ENCODE data around the gene SDK1. TPM values are rescaled to one million over a fixed set of nuclear protein-coding genes. Genes with fewer than 3 reads are reported as not detected.
"Not testable (repeated sequence)": the region's sequence is repeated elsewhere in the genome, so short reads cannot be mapped to it uniquely, and the experiment has no call there.

SDK1 gene
- total RNA-seq, 1 donor from 2014 or later = 2.5 TPM

DNA sequence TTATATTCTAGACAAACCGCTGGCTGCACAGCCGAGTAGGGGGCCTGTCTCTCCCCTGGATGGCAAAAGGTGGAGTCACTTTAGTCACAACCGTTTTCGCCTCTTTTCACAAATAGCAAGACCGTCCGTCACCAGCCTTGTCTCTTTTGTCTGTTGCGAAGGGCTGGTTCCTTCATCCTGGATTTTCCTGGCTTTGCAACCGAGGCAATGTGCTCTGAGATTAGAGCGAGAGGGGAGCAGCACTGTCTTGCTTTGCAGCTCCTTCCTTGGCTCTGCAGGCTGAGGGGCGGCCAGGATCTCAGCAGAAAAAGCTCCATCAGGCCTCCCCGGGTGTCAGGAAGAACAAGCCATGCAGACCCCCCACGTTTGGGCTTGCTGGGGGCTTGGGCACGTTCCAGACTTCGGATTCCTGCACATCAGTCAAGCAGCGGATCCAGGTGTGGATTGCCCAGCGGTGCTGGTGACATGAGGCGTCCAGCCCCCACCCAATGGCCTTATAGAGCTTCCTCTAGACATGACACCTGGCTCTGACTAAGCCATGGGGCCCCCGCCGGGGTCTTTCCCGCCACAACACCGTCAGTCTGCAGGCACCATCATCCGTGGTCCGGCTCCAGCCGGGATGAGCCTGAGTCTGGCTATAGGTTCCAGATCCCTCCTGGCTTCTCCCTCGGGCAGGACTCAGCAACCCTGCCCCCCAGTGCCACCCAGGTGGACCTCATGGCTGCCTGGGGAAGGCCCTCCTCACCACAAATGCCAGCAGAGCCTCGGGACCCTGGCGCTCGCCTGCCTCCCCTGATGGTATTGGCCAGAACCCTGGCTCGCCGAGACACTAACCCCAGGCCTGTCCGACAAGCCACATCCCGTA is 913.5 kb downstream of the SDK1 start:
- ATAC-seq (no peak), DNase-seq (no peak)
- intact Hi-C loops (cut with micrococcal nuclease) = no loop called here

DNA sequence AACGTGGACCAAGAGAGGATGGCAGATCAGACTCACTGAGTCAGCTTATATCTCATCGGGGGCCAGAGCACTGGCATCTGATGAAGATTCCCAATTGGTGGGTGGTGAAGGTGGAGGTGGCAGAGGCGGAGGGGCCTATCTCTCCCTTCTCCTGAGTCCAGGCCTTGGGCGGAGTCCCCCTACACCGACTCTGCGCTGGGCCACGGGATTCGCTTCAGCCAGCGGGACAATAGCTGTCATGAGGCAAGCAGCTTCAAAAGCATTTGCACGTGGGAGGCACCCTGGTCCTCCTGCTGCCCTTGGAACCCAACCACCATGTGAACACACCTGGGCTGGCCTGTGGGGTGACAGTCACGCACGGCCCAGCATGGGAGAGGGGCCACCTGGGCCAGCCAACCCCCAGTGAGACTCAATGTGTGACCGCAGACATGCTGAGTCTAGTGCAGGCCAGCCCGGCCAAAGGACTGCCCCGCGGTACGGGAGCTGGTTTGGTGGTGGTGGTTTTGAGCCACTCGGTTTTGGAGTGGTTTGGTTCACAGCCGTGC is 914.2 kb downstream of the SDK1 start:
- DNase-seq (no peak), ATAC-seq (no peak)
- intact Hi-C loops (cut with micrococcal nuclease) = no loop called here

- ATAC-seq = no peak
- DNase-seq = no peak
- intact Hi-C loops (cut with micrococcal nuclease) = no loop called here
These were observed 915.0 kb downstream of the SDK1 start for GRCh38 chr7:4216016-4216415.

DNA sequence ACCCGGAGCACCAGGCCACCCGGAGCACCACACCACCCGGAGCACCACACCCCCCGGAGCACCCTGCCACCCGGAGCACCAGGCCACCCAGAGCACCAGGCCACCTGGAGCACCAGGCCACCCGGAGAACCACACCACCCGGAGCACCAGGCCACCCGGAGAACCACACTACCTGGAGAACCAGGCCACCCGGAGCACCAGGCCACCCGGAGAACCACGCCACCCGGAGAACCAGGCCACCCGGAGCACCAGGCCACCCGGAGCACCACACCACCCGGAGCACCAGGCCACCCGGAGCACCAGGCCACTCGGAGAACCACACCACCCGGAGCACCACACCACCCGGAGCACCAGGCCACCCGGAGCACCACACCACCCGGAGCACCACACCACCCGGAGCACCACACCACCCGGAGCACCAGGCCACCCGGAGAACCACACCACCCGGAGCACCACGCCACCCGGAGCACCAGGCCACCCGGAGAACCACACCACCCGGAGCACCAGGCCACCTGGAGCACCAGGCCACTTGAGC is 916.1 kb downstream of the SDK1 start:
- DNase-seq; intact Hi-C loops (cut with micrococcal nuclease); ATAC-seq: not testable (repeated sequence)

DNA sequence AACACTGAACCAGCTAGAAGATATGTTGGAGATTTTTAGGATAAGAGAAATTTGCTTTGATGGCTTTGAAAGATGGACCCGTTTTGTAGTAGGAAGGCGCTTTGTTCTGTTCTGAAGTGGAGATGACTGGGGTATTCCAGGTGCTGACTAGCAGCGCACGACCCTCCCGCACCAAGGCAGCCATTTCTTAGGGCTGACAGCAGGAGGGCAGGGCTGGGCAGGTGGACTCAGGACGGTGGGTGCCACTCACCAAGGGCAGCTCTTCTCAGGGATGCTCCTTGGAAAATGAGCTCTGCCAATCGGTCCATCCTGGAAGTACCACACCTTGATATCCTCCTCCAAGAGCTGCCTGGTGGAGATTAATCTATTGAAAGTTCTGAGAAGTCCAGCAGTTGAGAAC is 917.4 kb downstream of the SDK1 start:
- DNase-seq = no peak
- intact Hi-C loops (cut with micrococcal nuclease) = no loop called here
- no peak for ATAC-seq

GRCh38 chr7:4220011-4220410 is 919.0 kb downstream of the SDK1 start:
- DNase-seq (no peak), ATAC-seq (no peak)
- intact Hi-C loops (cut with micrococcal nuclease) = no loop called here

DNA sequence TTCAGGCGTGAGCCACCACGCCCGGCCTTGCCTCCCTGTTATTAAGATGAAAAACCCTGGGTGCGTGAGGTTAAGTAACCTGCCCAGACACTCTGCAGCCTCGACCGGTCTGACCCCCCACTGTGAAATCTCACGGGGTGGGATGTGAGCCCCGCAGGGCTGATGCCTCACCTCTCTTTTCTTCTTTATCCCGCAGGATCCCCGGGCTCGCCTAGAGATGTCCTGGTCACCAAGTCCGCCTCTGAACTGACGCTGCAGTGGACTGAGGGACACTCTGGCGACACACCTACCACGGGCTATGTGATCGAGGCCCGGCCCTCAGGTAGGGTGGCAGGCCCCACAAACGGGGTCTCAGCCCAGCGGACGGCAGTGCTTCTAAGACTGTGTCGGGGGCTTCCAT is 920.0 kb downstream of the SDK1 start:
- ATAC-seq = no peak
- intact Hi-C loops (cut with micrococcal nuclease) = no loop called here
- DNase-seq = no peak

- ATAC-seq (no peak), DNase-seq (no peak)
- intact Hi-C loops (cut with micrococcal nuclease) = no loop called here
These were observed 921.6 kb downstream of the SDK1 start for GRCh38 chr7:4222676-4223075.

DNA sequence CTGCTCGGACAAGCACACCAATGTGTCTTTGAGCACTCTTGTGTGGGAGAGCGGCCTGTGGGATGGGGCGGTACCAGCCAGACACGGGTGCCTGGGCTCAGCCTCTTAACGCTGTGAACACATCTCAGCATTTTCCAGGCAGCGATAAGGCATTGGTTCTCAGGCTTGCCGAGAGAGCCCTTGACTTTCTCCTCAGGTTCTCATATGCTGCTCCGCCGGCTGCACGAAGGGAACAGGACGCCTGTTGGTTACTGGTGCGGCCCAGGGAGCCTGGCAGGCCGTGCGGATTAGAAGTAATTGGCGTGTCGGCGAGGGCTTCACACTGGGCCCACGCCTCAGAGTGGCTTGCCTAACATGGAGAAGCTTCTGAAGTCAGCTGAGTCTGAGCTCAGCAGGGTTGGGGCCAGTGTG is 924.3 kb downstream of the SDK1 start:
- no peak for DNase-seq
- ATAC-seq = no peak
- intact Hi-C loops (cut with micrococcal nuclease) = no loop called here

- ATAC-seq (no peak), DNase-seq (no peak)
- intact Hi-C loops (cut with micrococcal nuclease) = no loop called here
These were observed 925.0 kb downstream of the SDK1 start for GRCh38 chr7:4225881-4226523.

DNA sequence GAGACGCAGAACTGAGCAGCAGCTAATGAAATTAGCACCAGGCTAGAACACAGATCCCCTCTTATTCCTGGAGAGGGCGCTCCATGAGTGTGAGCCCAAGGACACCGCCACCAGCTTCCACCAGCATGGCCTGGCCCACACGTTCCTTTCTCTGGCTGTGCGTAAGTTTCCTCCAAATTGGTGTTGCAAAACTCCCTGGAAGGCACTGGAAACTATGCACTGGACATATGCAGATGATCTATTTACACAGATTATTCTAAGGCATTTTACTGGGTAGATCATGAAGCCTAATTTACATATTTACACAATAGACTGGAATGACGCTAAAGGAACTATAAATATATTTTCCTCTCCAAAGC is 925.5 kb downstream of the SDK1 start:
- intact Hi-C loops (cut with micrococcal nuclease) = no loop called here
- DNase-seq = no peak
- ATAC-seq = no peak

GRCh38 chr7:4227105-4228010 is 926.3 kb downstream of the SDK1 start:
- no peak for DNase-seq

GRCh38 chr7:4230352-4230751 is 929.3 kb downstream of the SDK1 start:
- ATAC-seq (no peak), DNase-seq (no peak)
- intact Hi-C loops (cut with micrococcal nuclease) = no loop called here

More at GRCh38 chr7:4227105-4228010, 926.3 kb downstream of the SDK1 start:
- ATAC-seq = no peak
- intact Hi-C loops (cut with micrococcal nuclease) = no loop called here

DNA sequence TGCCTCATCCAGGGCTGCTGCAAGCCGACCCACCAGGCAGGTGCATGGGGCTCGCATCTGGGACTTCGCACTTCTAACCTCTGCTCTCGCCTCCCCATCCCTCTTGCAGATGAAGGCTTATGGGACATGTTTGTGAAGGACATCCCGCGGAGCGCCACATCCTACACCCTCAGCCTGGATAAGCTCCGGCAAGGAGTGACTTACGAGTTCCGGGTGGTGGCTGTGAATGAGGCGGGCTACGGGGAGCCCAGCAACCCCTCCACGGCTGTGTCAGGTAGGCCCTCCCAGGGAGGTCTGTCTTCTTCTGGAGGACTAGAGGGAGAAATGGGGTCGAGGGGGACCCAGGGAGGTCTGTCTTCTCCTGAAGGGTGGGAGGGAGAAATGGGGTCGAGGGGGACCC is 932.1 kb downstream of the SDK1 start:
- DNase-seq (no peak), ATAC-seq (no peak)
- intact Hi-C loops (cut with micrococcal nuclease) = no loop called here

DNA sequence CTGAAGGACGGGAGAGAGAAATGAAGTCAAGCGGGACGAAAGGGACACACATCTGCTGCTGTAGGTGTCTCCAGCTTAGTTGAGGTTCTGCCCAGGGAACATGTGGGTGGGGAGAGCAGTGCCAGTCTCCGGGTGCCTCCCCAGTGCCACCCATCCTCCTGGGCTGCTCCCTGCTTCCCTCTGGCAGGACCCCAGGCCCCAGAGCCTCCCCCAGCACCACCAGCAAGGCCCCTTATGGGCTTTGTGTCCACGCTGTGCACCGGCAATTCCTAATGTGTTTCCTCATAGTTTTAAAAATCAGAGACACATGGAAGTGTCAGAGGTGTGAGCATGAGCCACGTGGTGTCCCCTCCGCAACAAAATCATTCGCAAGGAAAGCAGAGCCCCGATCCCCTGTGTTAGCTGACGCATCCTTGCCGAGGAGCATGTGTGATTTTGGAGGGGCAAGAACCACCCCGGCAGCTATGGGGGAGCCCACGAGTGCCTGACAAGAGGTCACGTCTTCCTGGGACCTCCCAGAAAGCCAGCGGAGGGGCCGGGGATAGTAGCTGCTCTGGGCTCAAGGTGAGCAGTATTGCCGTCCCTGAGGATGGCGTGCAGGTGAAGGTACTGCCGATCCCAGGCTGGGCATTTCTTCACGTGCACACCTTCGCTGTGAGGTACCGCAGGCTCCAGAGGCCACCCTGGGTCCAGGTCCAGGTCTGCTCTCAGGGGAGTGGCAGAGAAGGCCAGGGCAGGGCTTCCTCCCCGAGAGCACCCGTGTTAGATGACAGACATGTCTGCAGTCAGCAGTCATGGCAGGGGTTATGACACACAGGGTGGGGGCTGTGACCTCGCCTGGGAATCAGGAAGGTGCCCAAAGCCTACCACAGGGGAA is 932.8 kb downstream of the SDK1 start:
- ATAC-seq (no peak), DNase-seq (no peak)
- intact Hi-C loops (cut with micrococcal nuclease) = no loop called here

DNA sequence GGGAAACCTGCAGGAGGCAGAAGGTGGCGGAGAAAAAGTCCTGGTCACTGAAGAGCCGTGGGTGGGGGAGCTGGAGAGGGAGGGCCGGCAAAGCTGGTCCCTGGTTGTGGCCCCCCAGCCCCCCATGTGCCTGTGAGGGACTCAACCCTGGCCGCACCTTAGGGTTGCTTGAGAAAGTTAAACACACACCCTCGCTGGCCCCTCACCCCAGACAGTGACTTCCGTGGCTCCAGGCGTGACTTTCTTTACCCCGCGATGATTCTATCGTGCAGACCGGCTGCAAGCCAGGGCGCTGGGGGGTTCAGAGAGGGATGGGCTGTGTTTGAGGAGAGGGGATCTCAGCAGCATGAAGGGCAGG is 933.4 kb downstream of the SDK1 start:
- intact Hi-C loops (cut with micrococcal nuclease) = no loop called here
- no peak for DNase-seq
- no peak for ATAC-seq

DNA sequence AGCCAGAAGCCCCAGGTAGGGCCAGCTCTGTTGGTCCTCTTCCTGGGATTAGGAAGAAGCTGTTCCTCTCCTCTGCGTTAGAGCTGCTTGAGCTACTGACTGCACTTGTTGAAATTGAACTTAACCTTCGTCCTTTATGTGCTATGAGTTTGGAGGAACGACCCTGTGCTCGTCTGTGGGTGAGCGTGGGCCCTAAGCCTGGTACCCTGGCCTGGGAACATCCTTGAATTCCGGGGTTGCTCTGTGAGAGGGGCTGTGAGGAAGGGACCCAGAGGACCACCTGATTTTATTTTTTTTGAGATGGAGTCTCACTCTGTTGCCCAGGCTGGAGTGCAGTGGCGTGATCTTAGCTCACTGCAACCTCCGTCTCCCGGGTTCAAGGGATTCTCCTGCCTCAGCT is 933.8 kb downstream of the SDK1 start:
- DNase-seq = no peak
- ATAC-seq = no peak

DNA sequence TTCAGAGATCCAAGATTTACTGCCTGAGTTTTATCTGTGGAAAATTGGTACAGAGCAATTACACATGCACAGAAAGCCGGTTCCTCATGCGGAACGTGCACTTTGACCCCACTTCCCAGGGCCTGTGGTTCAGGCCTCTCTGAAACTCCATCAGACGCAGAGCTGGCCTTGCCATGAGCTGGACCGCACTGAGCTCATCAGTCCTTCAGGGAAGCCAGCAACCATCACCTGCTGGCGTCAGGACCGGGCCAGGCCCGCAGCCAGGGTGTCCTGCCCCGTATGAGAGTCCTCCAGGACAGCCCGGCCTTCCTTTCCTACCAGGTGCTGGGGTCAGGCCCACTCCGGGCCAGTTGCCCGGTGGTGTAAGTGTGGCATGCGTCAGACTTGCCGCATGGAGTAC is 934.5 kb downstream of the SDK1 start:
- ATAC-seq = no peak
- no peak for DNase-seq
- intact Hi-C loops (cut with micrococcal nuclease) = no loop called here

More for the DNA sequence above, 933.8 kb downstream of the SDK1 start:
- intact Hi-C loops (cut with micrococcal nuclease) = no loop called here

DNA sequence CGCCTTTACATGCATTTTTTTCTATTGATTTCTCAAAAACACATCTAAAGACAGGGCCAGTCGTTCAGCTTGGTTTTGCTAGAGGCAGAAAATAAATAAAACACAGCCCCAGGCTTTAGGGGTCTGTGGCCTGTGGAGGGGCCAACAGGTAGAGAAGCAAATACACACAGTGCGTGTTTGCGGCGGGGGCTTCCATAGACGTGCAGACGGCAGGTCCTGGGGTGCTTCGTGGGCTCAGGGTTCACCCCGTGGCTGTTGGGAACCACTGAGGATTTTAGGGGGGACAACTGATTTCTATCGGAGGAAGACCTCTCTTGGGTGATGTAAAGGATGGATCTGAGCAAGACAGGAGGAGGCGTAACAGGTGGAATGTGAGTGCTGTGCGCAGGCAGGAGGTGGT is 935.3 kb downstream of the SDK1 start:
- DNase-seq (no peak), ATAC-seq (no peak)
- intact Hi-C loops (cut with micrococcal nuclease) = no loop called here

All from left ventricle myocardium superior (tissue), 1 donor.